ENCODE results near the gene FAM89A. TPM values are rescaled to one million over a fixed set of nuclear protein-coding genes. Genes with fewer than 3 reads are reported as not detected.

FAM89A gene
- total and polyA plus RNA-seq, 2 experiments from 2014 or later: 13.0 to 24.7 TPM

DNA sequence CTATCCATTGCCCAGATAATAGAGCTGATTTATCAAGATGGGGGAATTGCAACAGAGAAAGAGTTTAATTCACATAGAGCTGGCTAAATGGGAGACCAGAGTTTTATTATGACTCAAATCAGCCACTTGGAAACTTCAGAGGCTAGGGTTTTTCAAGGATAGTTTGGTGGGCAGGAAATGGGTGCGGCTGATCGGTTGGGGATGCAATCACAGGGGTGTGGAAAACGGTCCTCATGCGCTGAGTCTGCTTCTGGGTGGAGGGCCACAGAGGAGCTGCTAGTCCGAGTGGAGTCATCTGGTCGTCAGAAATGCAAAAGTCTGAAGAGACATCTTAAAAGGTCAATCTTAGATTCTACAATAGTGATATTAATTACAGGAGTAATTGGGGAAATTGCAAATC lies 32.0 kb upstream of the FAM89A start:
- no peaks in the 10 kb centered on the region for H3K4me1 ChIP-seq (ENCODE audit: low read depth)

DNA sequence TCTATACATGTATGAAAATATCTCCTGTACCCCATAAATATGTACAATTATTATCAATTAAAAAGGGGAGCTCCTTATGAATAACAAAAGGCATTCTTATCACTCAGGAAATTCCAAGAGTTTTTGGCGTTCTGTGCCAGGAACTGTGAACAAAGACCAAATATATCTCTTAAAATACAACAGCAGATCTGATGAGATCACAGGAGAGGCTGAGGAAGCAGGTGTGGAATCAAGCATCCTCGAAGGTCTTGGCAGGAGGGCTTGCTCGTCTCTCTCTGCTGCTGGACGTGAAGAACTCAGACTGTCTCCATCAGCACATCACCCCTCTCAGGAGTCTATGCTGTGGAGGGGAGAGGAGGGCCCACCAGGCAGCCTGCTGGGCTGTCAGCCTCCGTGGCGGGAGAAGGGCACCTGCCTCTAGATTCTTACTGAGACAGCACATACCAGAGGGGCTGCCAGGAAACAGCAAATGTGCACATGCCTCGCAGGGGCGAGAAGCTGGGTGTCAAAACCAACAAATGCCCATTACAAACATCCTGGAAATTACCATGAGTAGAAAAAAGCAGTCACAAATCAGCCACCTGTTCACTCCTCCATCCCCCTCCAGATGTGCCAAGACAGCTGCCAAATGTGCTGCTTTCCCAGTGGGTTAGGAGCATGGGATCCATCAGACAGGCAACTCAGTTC lies 30.8 kb upstream of the FAM89A start:
- DNase-seq (ENCODE audit: low read depth in 1 of 2, low spot score in 1 of 2): no peak
- Histone ChIP-seq H3K27ac (no peak overlapping the region), H3K4me1 (ENCODE audit: low read depth) (no peaks in the 10 kb centered on the region), H3K9me3 (ENCODE audit: low read depth) (no peaks in the 10 kb centered on the region), H3K4me3 (no peak overlapping the region), H3K36me3 (no peaks in the 10 kb centered on the region), H3K27me3 (no peaks in the 10 kb centered on the region)
- TF ChIP-seq, protein P1, sequence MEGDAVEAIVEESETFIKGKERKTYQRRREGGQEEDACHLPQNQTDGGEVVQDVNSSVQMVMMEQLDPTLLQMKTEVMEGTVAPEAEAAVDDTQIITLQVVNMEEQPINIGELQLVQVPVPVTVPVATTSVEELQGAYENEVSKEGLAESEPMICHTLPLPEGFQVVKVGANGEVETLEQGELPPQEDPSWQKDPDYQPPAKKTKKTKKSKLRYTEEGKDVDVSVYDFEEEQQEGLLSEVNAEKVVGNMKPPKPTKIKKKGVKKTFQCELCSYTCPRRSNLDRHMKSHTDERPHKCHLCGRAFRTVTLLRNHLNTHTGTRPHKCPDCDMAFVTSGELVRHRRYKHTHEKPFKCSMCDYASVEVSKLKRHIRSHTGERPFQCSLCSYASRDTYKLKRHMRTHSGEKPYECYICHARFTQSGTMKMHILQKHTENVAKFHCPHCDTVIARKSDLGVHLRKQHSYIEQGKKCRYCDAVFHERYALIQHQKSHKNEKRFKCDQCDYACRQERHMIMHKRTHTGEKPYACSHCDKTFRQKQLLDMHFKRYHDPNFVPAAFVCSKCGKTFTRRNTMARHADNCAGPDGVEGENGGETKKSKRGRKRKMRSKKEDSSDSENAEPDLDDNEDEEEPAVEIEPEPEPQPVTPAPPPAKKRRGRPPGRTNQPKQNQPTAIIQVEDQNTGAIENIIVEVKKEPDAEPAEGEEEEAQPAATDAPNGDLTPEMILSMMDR (IDR thresholded peaks at IDR 0.05; ENCODE audit: low read depth, low read length): no peak

More for the DNA sequence above, 32.0 kb upstream of the FAM89A start:
- Histone ChIP-seq H3K27ac (no peak overlapping the region), H3K36me3 (no peaks in the 10 kb centered on the region), H3K27me3 (no peaks in the 10 kb centered on the region), H3K4me3 (no peak overlapping the region), H3K9me3 (ENCODE audit: low read depth) (no peaks in the 10 kb centered on the region)
- TF ChIP-seq, protein P1 (IDR thresholded peaks at IDR 0.05; ENCODE audit: low read depth, low read length): no peak
- DNase-seq (ENCODE audit: low read depth in 1 of 2, low spot score in 1 of 2): no peak

DNA sequence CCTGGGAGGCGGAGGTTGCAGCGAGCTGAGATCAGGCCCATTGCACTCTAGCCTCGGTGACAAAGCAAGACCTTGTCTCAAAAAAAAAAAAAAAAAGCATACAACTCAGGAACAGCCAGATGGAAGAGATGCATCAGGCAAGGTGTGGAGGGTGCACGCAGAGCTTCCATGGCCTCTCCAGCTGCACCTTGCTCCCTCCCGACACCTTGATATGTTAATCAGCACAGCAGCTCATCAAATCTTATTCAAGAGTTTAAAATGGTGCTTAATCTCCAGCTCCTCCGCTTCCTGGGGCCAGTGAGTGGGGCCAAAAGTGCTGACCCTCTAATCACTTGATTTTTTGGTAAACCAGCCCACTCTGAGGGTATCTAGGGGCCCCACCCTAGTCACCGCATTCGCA lies 29.3 kb upstream of the FAM89A start:
- TF ChIP-seq, protein P1 (IDR thresholded peaks at IDR 0.05; ENCODE audit: low read depth, low read length): no peak
- H3K27ac ChIP-seq: no peak overlapping the region
- no peaks in the 10 kb centered on the region for H3K4me1 ChIP-seq (ENCODE audit: low read depth)
- H3K4me3 ChIP-seq: no peak overlapping the region
- no peaks in the 10 kb centered on the region for H3K36me3 ChIP-seq
- no peaks in the 10 kb centered on the region for H3K9me3 ChIP-seq (ENCODE audit: low read depth)
- DNase-seq (ENCODE audit: low read depth in 1 of 2, low spot score in 1 of 2): no peak
- no peaks in the 10 kb centered on the region for H3K27me3 ChIP-seq

DNA sequence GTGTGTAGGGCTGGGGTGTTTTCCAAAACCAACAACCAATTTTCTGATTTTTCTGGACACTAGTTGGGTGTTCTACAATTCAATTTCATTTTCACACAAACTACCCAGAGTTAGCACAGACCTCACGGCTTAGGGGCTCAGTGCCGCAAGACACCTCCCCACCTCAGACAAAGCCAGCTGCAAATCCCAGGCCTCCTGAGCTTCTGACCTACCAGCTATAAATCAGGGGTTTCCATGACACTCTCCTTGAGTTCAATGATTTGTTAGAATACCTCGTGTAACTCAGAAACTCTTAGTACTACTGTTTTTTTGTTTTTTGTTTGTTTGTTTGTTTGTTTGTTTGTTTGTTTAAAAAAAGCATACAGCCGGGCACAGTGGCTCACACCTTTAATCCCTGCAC lies 28.7 kb upstream of the FAM89A start:
- H3K4me3 ChIP-seq: no peak overlapping the region
- H3K4me1 ChIP-seq (ENCODE audit: low read depth): no peaks in the 10 kb centered on the region
- DNase-seq (ENCODE audit: low read depth in 1 of 2, low spot score in 1 of 2): no peak
- no peaks in the 10 kb centered on the region for H3K9me3 ChIP-seq (ENCODE audit: low read depth)
- H3K27ac ChIP-seq: no peak overlapping the region
- H3K36me3 ChIP-seq: no peaks in the 10 kb centered on the region
- H3K27me3 ChIP-seq: no peaks in the 10 kb centered on the region
- TF ChIP-seq, protein P1 (IDR thresholded peaks at IDR 0.05; ENCODE audit: low read depth, low read length): no peak

DNA sequence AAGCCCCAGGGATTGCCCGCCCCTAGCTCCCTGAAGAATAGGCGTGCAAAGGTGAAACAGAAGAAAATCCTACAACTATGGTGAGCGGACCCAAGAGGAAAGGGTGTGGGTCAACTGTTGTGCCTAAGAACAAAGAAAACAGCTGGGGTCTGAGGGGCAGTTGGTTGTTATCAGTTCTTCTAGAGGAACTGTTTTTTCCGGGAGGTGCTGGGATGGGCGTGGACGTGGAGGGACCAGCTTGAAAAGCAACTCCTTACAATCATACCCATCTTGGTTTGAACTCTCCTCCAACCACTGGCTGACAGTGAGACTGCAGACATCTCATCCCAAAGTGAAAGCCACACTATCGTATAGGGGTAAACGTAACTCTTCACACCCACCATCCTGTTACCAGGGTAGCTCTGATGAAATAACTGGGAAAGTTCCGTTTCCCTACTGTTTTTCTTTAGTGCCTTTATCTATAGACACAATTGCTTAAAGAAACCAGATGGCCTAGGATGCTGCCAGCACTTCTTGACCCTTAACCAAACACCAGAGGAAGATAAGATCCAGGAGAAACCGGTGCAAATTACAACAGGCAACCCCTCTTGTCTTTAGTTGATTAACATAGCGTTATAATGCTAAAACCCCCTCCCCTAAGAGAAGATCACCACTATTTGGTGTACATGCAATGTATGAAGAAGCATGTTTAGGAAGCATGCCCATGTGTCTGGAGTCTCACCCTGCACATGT lies 25.6 kb upstream of the FAM89A start:
- H3K4me1 ChIP-seq (ENCODE audit: low read depth): no peaks in the 10 kb centered on the region
- DNase-seq (ENCODE audit: low read depth in 1 of 2, low spot score in 1 of 2): peak in 1 of 2 donors; percentile 65
- no peak overlapping the region for H3K27ac ChIP-seq
- H3K4me3 ChIP-seq: no peak overlapping the region
- H3K27me3 ChIP-seq: no peaks in the 10 kb centered on the region
- TF ChIP-seq, protein P1 (IDR thresholded peaks at IDR 0.05; ENCODE audit: low read depth, low read length): no peak
- H3K36me3 ChIP-seq: no peaks in the 10 kb centered on the region
- no peaks in the 10 kb centered on the region for H3K9me3 ChIP-seq (ENCODE audit: low read depth)

Data from cardiac muscle cell (in vitro differentiated cells and primary cell).